Effector memory CD4-positive, alpha-beta T cell (primary cell): ENCODE results near the gene EFCAB14.
"Not testable (repeated sequence)": the region's sequence is repeated elsewhere in the genome, so short reads cannot be mapped to it uniquely, and the experiment has no call there.

Experiments used
- DNase-seq, 3 donors: peaks; one replicate each; pipeline ENCODE4 v3.0.0-alpha.2; 2020
- H3K27ac ChIP-seq: 2 replicates; pipeline ENCODE4 v1.7.0; 2013; ENCODE audit warnings: mild to moderate bottlenecking, low read length, moderate library complexity; ENCODE audit not compliant: insufficient read depth, poor library complexity, severe bottlenecking
- H3K27me3 ChIP-seq: replicated peaks from 2 replicates; pipeline ENCODE4 v1.7.0; 2013; ENCODE audit warnings: mild to moderate bottlenecking, low read length; ENCODE audit not compliant: insufficient read depth, control insufficient read depth, poor library complexity, severe bottlenecking
- H3K36me3 ChIP-seq: 2 replicates; pipeline ENCODE4 v1.7.0; 2013; ENCODE audit warnings: mild to moderate bottlenecking, low read length, moderate library complexity; ENCODE audit not compliant: control insufficient read depth, insufficient read depth
- H3K4me1 ChIP-seq: 2 replicates; pipeline ENCODE4 v1.7.0; 2013; ENCODE audit warnings: low read length, mild to moderate bottlenecking; ENCODE audit not compliant: control insufficient read depth, insufficient read depth, poor library complexity, severe bottlenecking
- H3K4me3 ChIP-seq: 2 replicates; pipeline ENCODE4 v1.7.0; 2013; ENCODE audit warnings: low read length, low read depth, mild to moderate bottlenecking; ENCODE audit not compliant: insufficient read depth, poor library complexity, severe bottlenecking
- H3K9me3 ChIP-seq: 2 replicates; pipeline ENCODE4 v1.7.0; 2013; ENCODE audit warnings: mild to moderate bottlenecking, low read length, moderate library complexity; ENCODE audit not compliant: control insufficient read depth

Gene EFCAB14

DNA sequence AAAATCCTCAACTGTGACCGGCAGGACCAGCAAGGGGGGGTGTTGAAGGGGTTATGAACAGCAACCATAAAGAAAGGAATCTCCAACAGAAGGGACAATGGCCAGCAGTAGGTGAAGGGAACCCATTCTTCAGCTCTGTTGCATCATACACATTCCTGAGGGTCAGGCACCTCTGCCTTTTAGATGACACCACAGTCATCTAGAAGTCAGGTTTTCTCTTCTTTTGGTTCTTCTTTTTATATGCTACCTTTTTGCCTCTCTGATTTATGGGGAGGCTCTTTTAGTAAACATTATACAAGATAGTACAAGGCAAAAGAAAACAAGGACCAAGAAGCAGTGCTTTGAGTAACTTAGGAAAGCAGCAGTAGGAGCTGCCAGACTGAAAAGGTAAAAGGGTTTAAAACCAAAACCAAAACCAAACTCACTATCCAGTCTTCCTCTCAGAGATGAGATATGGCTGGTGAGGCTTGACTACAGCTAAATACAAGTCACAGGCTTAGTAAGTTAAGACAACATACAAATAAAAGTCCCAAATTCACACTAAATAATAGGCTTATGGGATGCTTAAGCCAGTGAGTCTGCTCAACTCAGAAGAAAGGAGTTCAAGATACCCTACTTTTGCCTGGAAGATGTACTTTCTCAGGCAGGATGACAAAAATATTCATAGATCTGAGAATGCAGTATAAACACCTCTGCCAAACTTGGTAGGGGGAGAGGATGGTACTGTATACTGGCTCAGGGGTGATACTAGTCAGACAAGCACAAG lies 43.2 kb downstream of the EFCAB14 start:
- peak overlapping the region; percentile 58 for H3K27ac ChIP-seq
- H3K36me3 ChIP-seq, result peaks cover 10% of the 10 kb centered on the region
- no peaks in the 10 kb centered on the region for H3K9me3 ChIP-seq
- no peaks in the 10 kb centered on the region for H3K27me3 ChIP-seq
- DNase-seq, result no peak
- H3K4me1 ChIP-seq, result peaks cover 5% of the 10 kb centered on the region
- peak overlapping the region; percentile 9 for H3K4me3 ChIP-seq

GRCh38 chr1:46673749-46674182 lies 45.1 kb downstream of the EFCAB14 start:
- no peaks in the 10 kb centered on the region for H3K27me3 ChIP-seq
- H3K4me1 ChIP-seq, result peaks cover 5% of the 10 kb centered on the region
- no peak overlapping the region for H3K27ac ChIP-seq
- H3K4me3 ChIP-seq, result no peak overlapping the region
- no peaks in the 10 kb centered on the region for H3K9me3 ChIP-seq
- no peaks in the 10 kb centered on the region for H3K36me3 ChIP-seq
- DNase-seq, result no peak

DNA sequence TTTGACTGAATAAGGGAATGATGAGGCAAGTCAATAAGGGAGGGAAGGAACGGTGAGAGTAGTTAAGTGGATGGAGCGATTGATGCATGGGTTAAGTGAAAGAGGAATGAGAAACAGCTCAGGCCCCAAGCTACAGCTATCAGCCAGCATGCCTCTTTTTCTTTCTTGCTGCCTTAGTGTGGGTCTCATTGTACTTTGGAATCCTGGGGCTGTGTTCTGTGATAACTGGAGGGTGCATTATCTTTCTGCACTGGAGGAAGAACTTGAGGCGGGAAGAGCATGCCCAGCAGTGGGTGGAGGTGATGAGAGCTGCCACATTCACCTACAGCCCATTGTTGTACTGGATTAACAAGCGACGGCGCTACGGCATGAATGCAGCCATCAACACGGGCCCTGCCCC lies 46.2 kb downstream of the EFCAB14 start:
- no peak overlapping the region for H3K4me3 ChIP-seq
- no peak for DNase-seq
- no peaks in the 10 kb centered on the region for H3K9me3 ChIP-seq
- no peak overlapping the region for H3K27ac ChIP-seq
- H3K4me1 ChIP-seq, result peaks cover 5% of the 10 kb centered on the region
- no peaks in the 10 kb centered on the region for H3K27me3 ChIP-seq
- H3K36me3 ChIP-seq, result no peaks in the 10 kb centered on the region

GRCh38 chr1:46671554-46671953 lies 47.4 kb downstream of the EFCAB14 start, which contains the start of gene TEX38:
Gene TEX38, plus strand, starts transcription at chr1:46671854. Its CDS starts 81 bp downstream, at chr1:46671935.
- no peaks in the 10 kb centered on the region for H3K27me3 ChIP-seq
- no peaks in the 10 kb centered on the region for H3K36me3 ChIP-seq
- no peak for DNase-seq
- H3K4me3 ChIP-seq, result no peak within 1 kb of the TSS
- no peak within 1 kb of the TSS for H3K27ac ChIP-seq
- H3K9me3 ChIP-seq, result no peaks in the 10 kb centered on the region
- peaks cover 8% of the 10 kb centered on the region for H3K4me1 ChIP-seq

DNA sequence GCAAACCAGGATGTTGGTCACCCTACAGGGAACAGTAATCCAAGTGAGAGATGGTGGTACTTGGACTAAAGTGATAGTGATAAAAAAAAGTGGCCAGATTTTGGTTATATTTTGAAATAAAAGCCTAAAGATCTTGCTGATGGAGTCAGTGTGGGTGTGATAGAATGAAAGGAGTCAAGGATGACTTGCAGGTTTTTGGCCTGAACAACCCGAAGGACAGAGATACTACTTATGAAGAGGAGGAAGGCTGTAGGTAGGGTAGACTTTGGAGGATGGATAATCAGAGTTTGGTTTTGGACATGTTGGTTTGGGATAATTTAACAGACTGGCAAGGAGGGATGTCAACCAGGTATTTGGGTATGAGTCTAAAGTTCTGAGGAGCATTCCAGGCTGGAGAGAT lies 48.8 kb downstream of the EFCAB14 start:
- no peak overlapping the region for H3K4me3 ChIP-seq
- no peaks in the 10 kb centered on the region for H3K36me3 ChIP-seq
- H3K9me3 ChIP-seq, result no peaks in the 10 kb centered on the region
- peaks cover 14% of the 10 kb centered on the region for H3K4me1 ChIP-seq
- no peaks in the 10 kb centered on the region for H3K27me3 ChIP-seq
- H3K27ac ChIP-seq, result no peak overlapping the region
- DNase-seq, result no peak

DNA sequence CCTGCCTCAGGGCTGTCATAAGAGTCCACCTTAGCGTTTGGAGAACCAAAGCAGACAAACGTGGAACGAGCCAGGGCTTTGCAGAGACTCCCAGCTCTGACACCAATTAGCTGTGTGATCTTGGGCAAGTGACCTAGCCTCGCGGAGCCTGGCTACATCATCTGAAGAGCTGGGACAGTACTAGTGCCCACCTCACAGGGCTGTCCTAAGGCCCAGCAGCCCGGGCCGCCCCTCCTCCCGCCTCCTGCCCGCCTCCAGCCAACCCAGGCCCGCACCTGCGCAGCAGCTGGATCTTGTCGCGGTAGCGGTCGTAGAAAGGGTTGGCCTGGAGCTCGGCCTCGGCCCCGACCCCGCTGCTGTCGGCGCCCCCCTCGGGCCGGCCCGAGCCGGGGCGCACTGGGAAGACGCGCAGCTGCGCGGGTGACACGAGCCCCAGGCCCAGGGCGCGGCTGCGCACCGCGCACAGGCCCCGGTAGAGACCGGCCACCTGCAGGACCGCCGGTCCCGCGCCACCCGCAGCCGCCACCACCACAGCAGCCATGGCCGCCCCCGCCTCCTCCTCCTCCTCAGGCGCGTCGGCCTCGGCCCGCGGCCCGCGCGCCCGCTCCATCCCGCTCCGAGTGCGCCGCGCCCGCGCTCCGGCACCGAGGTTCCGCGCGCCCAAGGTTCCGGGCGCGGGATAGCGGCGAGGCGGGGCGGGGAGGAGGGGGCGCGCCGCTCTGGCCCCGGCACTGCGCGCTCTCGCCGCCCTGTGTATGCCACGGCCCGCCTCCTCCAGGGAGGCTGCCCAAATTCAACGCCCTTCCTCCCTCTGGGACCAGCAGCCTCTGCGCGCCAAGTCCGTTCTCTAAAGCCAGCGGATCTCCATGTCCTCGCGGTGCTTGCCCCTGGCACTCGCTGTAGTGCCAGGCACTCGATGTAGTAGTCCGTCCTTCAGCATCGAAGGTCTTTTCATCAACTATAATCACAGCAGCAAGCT lies 50.8 kb downstream of the EFCAB14 start, which contains the start of gene ATPAF1:
ATPAF1 (minus strand) TSS at position 583 of the 979 bp plus-strand sequence; CDS start at position 541, 42 bp downstream.
- Histone ChIP-seq H3K36me3 (peaks cover 8% of the 10 kb centered on the region), H3K27me3 (no peaks in the 10 kb centered on the region), H3K4me3 (peak within 1 kb of the TSS; percentile 67), H3K9me3 (no peaks in the 10 kb centered on the region), H3K27ac (peak within 1 kb of the TSS; percentile 38), H3K4me1 (peaks cover 14% of the 10 kb centered on the region)
- peak; percentile 32 to 39 (median 38) for DNase-seq

- H3K27me3 ChIP-seq, result no peaks in the 10 kb centered on the region
- H3K36me3 ChIP-seq, result peaks cover 8% of the 10 kb centered on the region
- H3K9me3 ChIP-seq, result no peaks in the 10 kb centered on the region
- H3K27ac ChIP-seq, result no peak overlapping the region
- H3K4me3 ChIP-seq, result no peak overlapping the region
- peaks cover 14% of the 10 kb centered on the region for H3K4me1 ChIP-seq
- no peak for DNase-seq
These were observed 52.9 kb downstream of the EFCAB14 start for GRCh38 chr1:46665983-46666382.

DNA sequence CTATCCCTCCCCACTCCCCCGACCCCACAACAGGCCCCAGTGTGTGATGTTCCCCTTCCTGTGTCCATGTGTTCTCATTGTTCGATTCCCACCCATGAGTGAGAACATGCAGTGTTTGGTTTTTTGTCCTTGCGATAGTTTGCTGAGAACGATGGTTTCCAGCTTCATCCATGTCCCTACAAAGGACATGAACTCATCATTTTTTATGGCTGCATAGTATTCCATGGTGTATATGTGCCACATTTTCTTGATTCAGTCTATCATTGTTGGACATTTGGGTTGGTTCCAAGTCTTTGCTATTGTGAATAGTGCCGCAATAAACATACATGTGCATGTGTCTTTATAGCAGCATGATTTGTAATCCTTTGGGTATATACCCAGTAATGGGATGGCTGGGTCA lies 56.0 kb downstream of the EFCAB14 start:
- Histone ChIP-seq H3K36me3 (peaks cover 15% of the 10 kb centered on the region), H3K4me1 (peaks cover 14% of the 10 kb centered on the region)
- H3K27ac ChIP-seq, H3K27me3 ChIP-seq, H3K9me3 ChIP-seq, H3K4me3 ChIP-seq, DNase-seq: not testable (repeated sequence)

GRCh38 chr1:46660116-46660515 lies 58.8 kb downstream of the EFCAB14 start:
- H3K4me3 ChIP-seq, H3K4me1 ChIP-seq, H3K27me3 ChIP-seq, H3K27ac ChIP-seq, DNase-seq, H3K9me3 ChIP-seq: not testable (repeated sequence)
- H3K36me3 ChIP-seq, result peaks cover 35% of the 10 kb centered on the region
